Sigmoid colon (tissue), 7 donors: ENCODE measurements around the gene RNASEH1. TPM values are rescaled to one million over a fixed set of nuclear protein-coding genes. Genes with fewer than 3 reads are reported as not detected.
"Not testable (repeated sequence)": the region's sequence is repeated elsewhere in the genome, so short reads cannot be mapped to it uniquely, and the experiment has no call there.

ENCODE experiments used
- DNase-seq: peaks from one replicate; pipeline ENCODE4 v3.0.0-alpha.2; 2019
- H3K27ac ChIP-seq, 4 donors: fragments of 200-600 bp; sonication (generic); one replicate each; pipeline ENCODE4 v1.5.1; 2016 to 2019; ENCODE audit warnings: mild to moderate bottlenecking in 1 of 4
- H3K27me3 ChIP-seq, 3 donors: fragments of 200-600 bp; sonication (generic); one replicate each; pipeline ENCODE4 v1.5.1; 2019; ENCODE audit warnings: mild to moderate bottlenecking in 1 of 3
- H3K36me3 ChIP-seq, 4 donors: fragments of 200-600 bp; sonication (generic); one replicate each; pipeline ENCODE4 v1.5.1; 2016 to 2019
- H3K4me1 ChIP-seq, 4 donors: fragments of 200-600 bp; sonication (generic); one replicate each; pipeline ENCODE4 v1.5.1; 2017 to 2019
- H3K4me3 ChIP-seq, 4 donors: fragments of 200-600 bp; sonication (generic); one replicate each; pipeline ENCODE4 v1.5.1; 2017 to 2019; ENCODE audit warnings: mild to moderate bottlenecking in 2 of 4, moderate library complexity in 1 of 4
- H3K9me3 ChIP-seq, 4 donors: fragments of 200-600 bp in 3 of 4; sonication (generic) in 3 of 4; one replicate each; pipeline versions ENCODE4 v1.5.1 to v1.6.1; 2013 to 2019
- CTCF ChIP-seq, 4 experiments: fragments of 450-650 bp in 3 of 4; fragments of 200-600 bp in 1 of 4; IDR thresholded peaks; one replicate each; pipeline ENCODE4 v1.5.1; 2016 to 2019; ENCODE audit warnings: antibody characterized with exemption in 4 of 4, mild to moderate bottlenecking in 3 of 4, moderate library complexity in 2 of 4
- EP300 ChIP-seq, 4 donors: sonication (generic); formaldehyde crosslinking; IDR thresholded peaks; one replicate each; pipeline ENCODE4 v1.6.1; 2017; ENCODE audit warnings: antibody characterized with exemption in 4 of 4
- POLR2A ChIP-seq, 2 donors: fragments of 450-650 bp; IDR thresholded peaks; one replicate each; pipeline ENCODE4 v1.6.1; 2016; ENCODE audit warnings: antibody characterized with exemption in 2 of 2, mild to moderate bottlenecking in 2 of 2, moderate library complexity in 2 of 2
- POLR2AphosphoS5 ChIP-seq, 4 donors: sonication (generic); formaldehyde crosslinking; IDR thresholded peaks; one replicate each; pipeline ENCODE4 v1.6.1; 2017; ENCODE audit warnings: antibody characterized with exemption in 4 of 4
- WGBS, 2 donors: extraction: QIAGEN DNeasy Blood & Tissue Kit; methylation state at CpG; one replicate each; pipeline ENCODE4 v1.1.7; 2013; 5-methylcytosine and 5-hydroxymethylcytosine counted together
- intact Hi-C: fragments of 100-400 bp; cut with DNase I; formaldehyde crosslinking; loops from one replicate; pipeline ENCODE4 v1.15.1; 2023
- polyA plus RNA-seq, 3 donors: library from polyadenylated mRNA; stranded (reverse); fragments of 200-250 nt; gene quantifications; one replicate each; pipeline ENCODE4 v1.2.3, GENCODE V29; 2013
- total RNA-seq, 4 donors: library from RNA; depleted of rRNA; stranded (reverse); fragments of >200 nt; gene quantifications; one replicate each; pipeline ENCODE4 v1.1.0, GENCODE V29; 2016
- donor health status: healthy with polysubstance abuse.
- donor health status: Bipolar disorder and iron deficiency.
- donor health status: healthy.

Gene RNASEH1
- total and polyA plus RNA-seq, 7 donors, result 10.4 to 28.4 (median 20.5) TPM

- Histone ChIP-seq H3K27ac (no peak overlapping the region), H3K27me3 (no peaks in the 10 kb centered on the region), H3K9me3 (no peaks in the 10 kb centered on the region), H3K4me3 (no peak overlapping the region), H3K36me3 (peaks cover 7 to 15% (median 9%) of the 10 kb centered on the region in 4 donors), H3K4me1 (peaks cover 0 to 30% (median 22%) of the 10 kb centered on the region in 4 donors)
- no peak for DNase-seq
- intact Hi-C loops, result no loop called here
- 72 to 83% methylated on average over 2 of the region's 2 CpGs for WGBS, 2 donors
- TF ChIP-seq EP300 (IDR thresholded peaks at IDR 0.05), result no peak
Observed at GRCh38 chr2:3572620-3573019, 14.5 kb upstream of the RNASEH1 start.

GRCh38 chr2:3571284-3571683, 13.2 kb upstream of the RNASEH1 start:
- peaks cover 0 to 17% (median 9%) of the 10 kb centered on the region in 4 donors for H3K4me1 ChIP-seq
- no peak for DNase-seq
- peaks cover 0 to 1% (median under 1%) of the 10 kb centered on the region in 4 donors for H3K36me3 ChIP-seq
- H3K9me3 ChIP-seq, result no peaks in the 10 kb centered on the region
- no peak for TF ChIP-seq EP300 (IDR thresholded peaks at IDR 0.05)
- no peak for TF ChIP-seq POLR2A (IDR thresholded peaks at IDR 0.05)
- no peak overlapping the region for H3K4me3 ChIP-seq
- intact Hi-C loops, result no loop called here
- 88 to 93% methylated on average over 8 of the region's 8 CpGs for WGBS, 2 donors
- H3K27me3 ChIP-seq, result no peaks in the 10 kb centered on the region
- H3K27ac ChIP-seq, result no peak overlapping the region

GRCh38 chr2:3569656-3570055, 11.5 kb upstream of the RNASEH1 start:
- intact Hi-C loops, H3K4me3 ChIP-seq, H3K36me3 ChIP-seq, DNase-seq, H3K9me3 ChIP-seq, H3K4me1 ChIP-seq, H3K27ac ChIP-seq, H3K27me3 ChIP-seq: not testable (repeated sequence)
- 94 to 96% methylated on average over 21 to 23 of the region's 23 CpGs for WGBS, 2 donors

DNA sequence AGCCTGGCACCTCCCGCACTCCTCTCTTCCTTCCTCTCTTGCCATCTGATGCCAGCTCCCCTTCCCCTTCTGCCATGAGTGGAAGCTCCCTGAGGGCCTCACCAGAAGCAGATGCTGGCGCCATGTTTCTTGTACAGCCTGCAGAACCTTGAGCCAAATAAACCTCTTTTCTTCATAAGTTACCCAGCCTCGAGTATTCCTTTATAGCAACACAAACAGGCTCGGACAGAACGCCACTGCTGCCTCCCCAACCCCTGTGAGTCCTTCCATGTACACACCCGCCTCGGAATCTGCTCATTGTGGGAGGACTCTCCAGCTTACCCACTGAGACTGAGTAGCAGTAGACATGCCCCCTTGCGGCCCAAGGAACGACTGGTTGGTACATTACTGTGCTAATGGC, 8.7 kb upstream of the RNASEH1 start:
- TF ChIP-seq POLR2A (IDR thresholded peaks at IDR 0.05) (no peak), POLR2AphosphoS5 (IDR thresholded peaks at IDR 0.05) (no peak), CTCF (IDR thresholded peaks at IDR 0.05) (no peak), EP300 (IDR thresholded peaks at IDR 0.05) (no peak)

DNA sequence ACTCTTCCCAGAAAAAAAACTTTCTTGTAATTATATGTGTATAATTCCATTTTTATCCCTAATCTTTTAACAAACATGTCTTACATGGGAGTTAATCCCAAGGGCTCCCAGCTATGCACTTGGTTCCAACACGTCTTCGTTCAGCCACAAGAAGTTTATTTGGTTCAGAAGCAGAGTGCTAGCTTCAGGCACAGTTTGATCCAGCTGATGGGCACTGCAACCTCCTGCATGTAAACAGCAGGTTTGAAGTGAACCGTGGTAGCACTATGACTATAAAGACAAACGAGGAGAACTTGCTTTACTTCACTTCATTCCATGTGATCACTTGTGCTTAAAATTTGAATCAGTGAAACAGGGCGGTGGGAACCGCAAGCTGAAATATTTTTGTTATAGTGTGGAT, 7.0 kb upstream of the RNASEH1 start:
- Histone ChIP-seq H3K4me3 (no peak overlapping the region), H3K4me1 (no peaks in the 10 kb centered on the region), H3K36me3 (no peaks in the 10 kb centered on the region), H3K9me3 (no peaks in the 10 kb centered on the region), H3K27me3 (no peaks in the 10 kb centered on the region), H3K27ac (no peak overlapping the region)
- TF ChIP-seq POLR2AphosphoS5 (IDR thresholded peaks at IDR 0.05), result no peak
- no peak for TF ChIP-seq POLR2A (IDR thresholded peaks at IDR 0.05)
- TF ChIP-seq EP300 (IDR thresholded peaks at IDR 0.05), result no peak
- DNase-seq, result no peak
- intact Hi-C loops, result no loop called here
- 81 to 90% methylated on average over 6 of the region's 6 CpGs for WGBS, 2 donors

More for the DNA sequence above, 8.7 kb upstream of the RNASEH1 start:
- intact Hi-C loops, result no loop called here
- Histone ChIP-seq H3K27me3 (no peaks in the 10 kb centered on the region), H3K4me3 (no peak overlapping the region), H3K27ac (no peak overlapping the region), H3K36me3 (no peaks in the 10 kb centered on the region), H3K9me3 (no peaks in the 10 kb centered on the region), H3K4me1 (no peaks in the 10 kb centered on the region)
- no peak for DNase-seq
- WGBS, 2 donors, result 95% methylated on average over 9 of the region's 9 CpGs

DNA sequence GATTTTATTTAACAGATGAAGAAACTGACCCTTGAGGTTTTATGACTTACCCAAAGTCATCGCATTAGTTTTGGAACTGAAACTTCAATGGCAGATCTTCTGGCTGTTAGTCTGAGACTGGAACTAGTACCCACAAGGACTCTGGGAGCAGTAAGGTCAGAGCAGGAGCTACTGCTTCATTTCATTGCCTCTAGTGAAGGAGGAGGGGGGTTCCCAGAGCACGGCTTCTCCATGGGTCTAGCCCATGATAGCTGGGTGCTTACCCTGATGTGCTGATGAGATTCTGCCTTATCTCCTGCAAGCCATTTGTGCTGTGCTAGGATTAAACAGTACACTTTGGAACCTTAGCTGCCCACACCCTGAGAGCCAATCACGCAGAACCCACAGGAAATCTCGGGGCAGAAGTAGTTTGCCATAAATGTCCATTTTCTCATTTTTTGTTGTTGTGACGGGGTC, 5.4 kb upstream of the RNASEH1 start:
- Histone ChIP-seq H3K27ac (no peak overlapping the region), H3K4me1 (peaks cover 0 to 8% (median 6%) of the 10 kb centered on the region in 4 donors), H3K9me3 (no peaks in the 10 kb centered on the region), H3K4me3 (no peak overlapping the region), H3K27me3 (no peaks in the 10 kb centered on the region), H3K36me3 (no peaks in the 10 kb centered on the region)
- no peak for DNase-seq
- WGBS, 2 donors, result 85 to 94% methylated on average over 5 of the region's 5 CpGs
- intact Hi-C loops, result no loop called here
- TF ChIP-seq POLR2AphosphoS5 (IDR thresholded peaks at IDR 0.05) (no peak), POLR2A (IDR thresholded peaks at IDR 0.05) (no peak), CTCF (IDR thresholded peaks at IDR 0.05) (no peak), EP300 (IDR thresholded peaks at IDR 0.05) (no peak)

GRCh38 chr2:3557639-3558204, 411 bp downstream of the RNASEH1 start:
- H3K36me3 ChIP-seq, result peaks cover 0 to 39% (median 14%) of the 10 kb centered on the region in 4 donors
- no peak for DNase-seq
- peak overlapping the region; percentile 87 to 98 (median 94) for H3K27ac ChIP-seq
- WGBS, 2 donors, result 0 to 1% methylated on average over 40 of the region's 40 CpGs
- no peaks in the 10 kb centered on the region for H3K9me3 ChIP-seq
- H3K4me3 ChIP-seq, result peak overlapping the region; percentile 76 to 97 (median 93)
- TF ChIP-seq POLR2AphosphoS5 (IDR thresholded peaks at IDR 0.05) (no peak), EP300 (IDR thresholded peaks at IDR 0.05) (no peak), CTCF (IDR thresholded peaks at IDR 0.05) (no peak), POLR2A (IDR thresholded peaks at IDR 0.05) (no peak)
- intact Hi-C loops, result loop anchor here (1.0 to 5.0 kb wide), 4 partner anchors 18 to 179 kb away; partner anchors contain the start of genes ADI1, RPS7 and TRAPPC12
- H3K4me1 ChIP-seq, result peaks cover 0 to 20% (median 17%) of the 10 kb centered on the region in 4 donors
- no peaks in the 10 kb centered on the region for H3K27me3 ChIP-seq
